Fibroblast of the conjunctiva (primary cell): ENCODE data around the gene LRRC31.
A peak's percentile ranks its signal among the peaks of the same experiment; 100 is the strongest.

Experiments
- DNase-seq: peaks from one replicate; pipeline ENCODE4 v3.0.0-alpha.2; 2010; ENCODE audit warnings: low read depth

Gene LRRC31

GRCh38 chr3:169869484-169870220 lies at the start of gene LRRC31:
TSS of gene LRRC31 (minus strand) at chr3:169869935. CDS start at chr3:169869807, 128 bp downstream.
- DNase-seq = no peak

- DNase-seq = peak; percentile 1
Measured at GRCh38 chr3:169914321-169914720, 44.6 kb upstream of the LRRC31 start.

GRCh38 chr3:169913323-169913722 lies 43.6 kb upstream of the LRRC31 start:
- DNase-seq = no peak

- DNase-seq = no peak
Measured at GRCh38 chr3:169911272-169911671, 41.5 kb upstream of the LRRC31 start, which contains the start of gene SAMD7. TSS of gene SAMD7 (plus strand) at chr3:169911572. CDS start at chr3:169919499, 7,927 bp downstream.

DNA sequence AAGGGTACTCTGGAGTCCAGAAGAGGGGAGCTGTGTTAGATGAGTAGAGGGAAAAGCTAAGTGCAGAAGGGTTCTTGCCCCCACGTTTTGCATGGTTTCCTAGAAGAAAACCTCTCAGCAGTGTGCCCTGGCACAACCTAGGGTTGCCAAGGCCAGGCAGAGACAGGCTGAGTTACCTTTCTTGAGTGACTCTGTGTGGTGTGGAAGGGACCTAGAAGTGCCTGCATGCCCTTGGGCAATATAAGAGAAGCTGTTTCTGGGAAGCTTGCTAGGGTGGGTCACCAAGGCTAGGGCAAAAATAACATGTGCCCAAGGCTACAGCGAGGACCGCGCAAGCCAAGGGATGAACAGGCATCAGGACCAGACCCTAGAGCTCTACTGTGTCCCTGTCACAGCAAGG lies 38.2 kb upstream of the LRRC31 start:
- DNase-seq = no peak

DNA sequence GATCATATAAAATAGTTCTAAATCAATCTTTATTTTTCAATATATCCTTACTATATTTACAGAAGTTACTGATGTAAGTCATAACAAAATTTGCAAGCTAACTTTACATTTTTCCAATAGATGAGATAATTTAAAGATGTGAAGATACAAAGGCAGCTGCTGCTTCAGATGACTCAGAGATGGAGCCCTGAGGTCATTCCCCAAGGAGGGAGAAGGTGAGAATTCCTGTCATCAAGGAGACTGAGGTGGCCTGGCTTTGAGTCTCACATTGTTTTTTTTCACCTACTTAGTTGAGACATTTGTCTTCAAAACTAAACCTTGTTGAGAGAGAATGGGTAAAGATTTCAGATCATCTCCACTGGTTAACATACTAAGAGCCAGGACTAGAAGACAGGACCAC lies 37.7 kb upstream of the LRRC31 start:
- DNase-seq = no peak

DNA sequence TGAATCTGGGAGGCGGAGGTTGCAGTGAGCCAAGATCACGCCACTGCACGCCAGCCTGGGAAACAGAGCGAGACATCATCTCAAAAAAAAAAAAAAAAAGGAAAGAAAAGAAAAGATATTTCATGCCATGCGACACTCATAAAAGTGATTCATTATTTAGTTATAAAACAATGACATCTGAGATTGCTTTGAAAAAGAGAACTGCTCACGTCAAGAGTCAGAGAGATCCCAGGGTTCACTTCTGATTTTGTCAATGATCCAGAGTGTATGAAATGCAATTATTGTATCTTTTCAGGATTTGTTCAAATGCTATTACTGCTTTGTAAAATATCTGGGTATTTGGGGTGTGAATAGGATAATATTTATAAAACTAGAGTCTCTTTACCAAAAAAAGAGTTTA lies 35.7 kb upstream of the LRRC31 start:
- DNase-seq = no peak

GRCh38 chr3:169901453-169901852 lies 31.7 kb upstream of the LRRC31 start:
- no peak for DNase-seq

GRCh38 chr3:169897284-169897683 lies 27.5 kb upstream of the LRRC31 start:
- DNase-seq = no peak

GRCh38 chr3:169895072-169895471 lies 25.3 kb upstream of the LRRC31 start:
- DNase-seq = no peak

GRCh38 chr3:169894110-169894509 lies 24.4 kb upstream of the LRRC31 start:
- DNase-seq = no peak

DNA sequence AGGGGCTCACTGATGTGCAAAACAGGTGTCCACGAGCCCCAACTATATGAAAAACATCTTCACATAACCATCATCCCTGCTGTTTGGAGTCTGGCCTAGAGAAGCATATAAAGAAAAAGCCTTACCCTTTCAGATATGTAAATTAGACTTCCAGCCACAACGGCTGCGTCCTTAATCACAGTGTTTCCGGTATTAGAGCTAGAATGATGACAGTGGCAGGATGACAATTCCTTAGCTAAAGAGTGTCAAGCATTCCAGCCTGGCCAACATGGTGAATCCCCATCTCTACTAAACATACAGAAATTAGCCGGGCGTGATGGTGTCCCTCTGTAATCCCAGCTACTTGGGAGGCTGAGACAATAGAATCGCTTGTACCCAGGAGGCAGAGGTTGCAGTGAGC lies 22.2 kb upstream of the LRRC31 start:
- DNase-seq = no peak

GRCh38 chr3:169886671-169887070 lies 16.9 kb upstream of the LRRC31 start:
- peak; percentile 17 for DNase-seq

GRCh38 chr3:169880576-169881250 lies 11.0 kb upstream of the LRRC31 start:
- DNase-seq = no peak

DNA sequence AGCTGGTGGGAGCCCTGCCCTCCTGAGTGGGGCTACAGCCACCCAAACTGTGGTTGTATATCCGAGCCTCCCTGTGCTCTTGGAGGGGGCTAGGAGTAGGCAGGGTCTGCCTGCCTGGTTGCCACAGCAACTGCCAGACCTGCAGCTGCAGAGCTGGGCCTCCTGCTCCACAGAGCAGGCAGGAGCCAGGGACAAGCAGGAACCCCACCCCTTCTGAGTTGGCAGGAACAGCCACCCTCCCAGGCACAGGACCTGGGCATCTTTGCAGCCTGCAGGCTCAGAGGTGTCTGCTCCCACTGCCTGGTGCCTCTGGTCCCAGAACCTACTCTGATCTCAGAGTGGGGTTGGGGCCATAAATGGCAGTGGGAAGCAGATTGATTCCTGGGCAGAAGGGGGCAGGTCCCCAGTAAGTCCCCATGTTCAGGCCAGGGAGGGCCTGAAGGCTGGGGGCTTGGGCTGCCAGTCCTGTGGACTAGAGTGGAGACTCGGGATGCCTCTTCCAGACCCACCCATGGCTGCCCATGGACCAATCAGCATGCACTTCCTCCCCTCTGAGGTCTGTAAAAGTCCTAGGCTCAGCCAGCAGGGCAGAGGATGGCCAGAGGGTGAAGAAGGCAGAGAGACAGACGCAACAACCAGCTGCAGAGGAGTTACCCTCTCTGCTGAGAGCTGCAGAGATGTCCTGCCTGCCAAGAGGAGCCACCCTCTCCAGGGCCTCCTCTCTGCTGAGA lies 10.3 kb upstream of the LRRC31 start:
- DNase-seq = no peak

DNA sequence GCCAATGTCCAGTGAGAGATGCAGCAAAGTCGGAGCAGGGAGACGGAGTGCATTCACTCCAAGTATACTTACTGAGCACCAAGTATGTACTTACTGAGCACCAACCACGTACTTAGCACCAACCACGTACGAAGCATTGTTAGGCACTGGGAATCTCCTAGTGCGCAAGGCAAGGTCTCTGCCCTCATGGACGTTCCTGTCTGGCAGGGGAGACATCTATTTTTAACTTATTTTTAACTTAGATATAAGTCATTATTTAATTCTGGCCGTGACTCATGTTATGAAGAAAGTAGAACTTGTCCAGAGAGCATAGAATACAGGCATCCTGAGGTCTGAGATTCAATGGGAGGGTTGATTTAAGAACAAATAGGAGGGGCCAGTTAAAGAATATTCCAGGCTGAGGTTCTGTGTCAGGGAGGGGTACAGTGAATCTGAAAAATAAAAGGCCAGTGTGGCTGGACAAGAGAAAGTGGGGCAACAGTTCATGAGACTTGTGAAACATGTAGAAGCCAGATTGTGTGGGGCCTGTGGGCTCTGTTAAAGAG lies 9.3 kb upstream of the LRRC31 start:
- DNase-seq = no peak

DNA sequence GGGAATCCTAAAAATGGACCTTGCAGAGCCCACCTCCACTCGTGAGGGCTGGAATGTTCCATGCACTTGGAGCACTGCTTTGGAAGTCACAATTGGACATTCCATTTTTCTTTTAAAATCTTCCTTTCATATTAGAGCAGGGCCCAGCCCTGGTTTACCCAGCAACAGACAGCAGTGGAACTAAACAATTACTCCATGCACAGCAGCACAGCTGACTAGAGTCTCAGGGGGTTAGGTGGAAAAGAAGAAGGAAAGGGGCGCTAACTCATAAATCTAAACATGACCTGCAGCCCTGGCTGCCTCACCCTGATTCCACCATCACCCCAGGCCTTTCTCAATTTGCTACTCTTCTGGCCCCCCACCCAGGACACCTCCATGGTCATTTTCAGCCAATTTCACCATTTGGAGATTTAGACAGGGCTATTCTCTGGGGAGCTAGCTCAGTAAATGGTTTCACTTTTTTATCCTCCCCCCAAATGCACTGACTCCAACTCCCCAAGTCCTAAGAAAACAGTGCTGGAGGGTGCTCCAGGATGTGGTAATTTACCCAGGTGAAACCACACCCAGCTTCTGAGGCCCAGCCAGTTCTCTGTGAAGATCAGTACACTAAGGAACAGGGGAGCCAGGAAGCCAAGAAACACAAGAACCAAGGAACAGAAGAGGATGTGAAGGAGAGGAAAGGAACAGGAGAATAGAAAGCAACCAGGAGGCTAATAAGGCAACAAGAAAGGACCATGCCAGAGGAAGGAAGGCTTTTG lies 1.6 kb upstream of the LRRC31 start:
- DNase-seq = no peak

GRCh38 chr3:169868369-169868768 lies 1.4 kb downstream of the LRRC31 start:
- DNase-seq = no peak

- DNase-seq = no peak
Measured at GRCh38 chr3:169867584-169868210, 2.0 kb downstream of the LRRC31 start.

DNA sequence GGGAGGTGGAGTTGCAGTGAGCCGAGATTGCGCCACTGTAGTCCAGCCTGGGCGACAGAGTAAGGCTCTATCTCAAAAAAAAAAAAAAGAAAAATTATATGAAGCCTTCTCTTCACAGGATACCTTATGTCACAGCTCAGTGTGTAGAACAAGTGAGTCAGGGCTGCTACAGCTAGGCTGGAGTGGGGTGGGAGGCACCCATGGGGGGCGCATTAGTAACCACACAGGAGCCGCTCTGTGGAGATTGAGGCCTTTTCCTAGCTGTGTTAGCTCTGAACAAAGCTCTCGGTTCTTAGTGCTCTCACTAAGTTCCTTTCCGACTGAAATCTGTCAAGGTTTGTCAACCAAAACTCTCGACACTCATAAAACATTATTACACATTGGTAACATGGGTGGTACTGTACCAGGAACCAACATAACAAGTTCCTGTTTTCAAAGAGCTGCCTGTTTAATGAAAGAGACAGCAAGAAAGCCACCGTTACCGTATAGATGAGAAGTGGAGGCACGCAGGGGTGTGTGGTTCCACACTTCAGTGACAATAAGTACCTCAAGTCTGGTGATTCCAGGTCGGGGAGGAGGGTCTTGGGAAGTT lies 4.5 kb downstream of the LRRC31 start:
- no peak for DNase-seq

- DNase-seq = no peak
Measured at GRCh38 chr3:169864270-169864669, 5.5 kb downstream of the LRRC31 start.
